HAP-1 (cell line): ENCODE measurements around the gene HIF1A.
"Not testable (repeated sequence)": the region's sequence is repeated elsewhere in the genome, so short reads cannot be mapped to it uniquely, and the experiment has no call there.

ENCODE experiments used
- DNase-seq, 2 experiments: peaks; one replicate each; pipeline ENCODE4 v3.0.0-alpha.2; 2016 to 2020; ENCODE audit warnings: low spot score in 2 of 2
- H3K27me3 ChIP-seq: fragments of 250-450 bp; sonication (Bioruptor Pico); 2 replicates; pipeline ENCODE4 v1.5.1; 2020; ENCODE audit warnings: low read depth, mild to moderate bottlenecking, moderate library complexity
- H3K36me3 ChIP-seq: fragments of 250-450 bp; sonication (Bioruptor Pico); replicated peaks from 2 replicates; pipeline ENCODE4 v1.5.1; 2020; ENCODE audit warnings: mild to moderate bottlenecking
- H3K4me1 ChIP-seq: fragments of 250-450 bp; sonication (Bioruptor Pico); 2 replicates; pipeline ENCODE4 v1.5.1; 2020; ENCODE audit warnings: mild to moderate bottlenecking
- H3K4me3 ChIP-seq: fragments of 250-450 bp; sonication (Bioruptor Pico); 2 replicates; pipeline ENCODE4 v1.5.1; 2020; ENCODE audit warnings: mild to moderate bottlenecking, moderate library complexity
- H3K9me3 ChIP-seq: fragments of 250-450 bp; sonication (Bioruptor Pico); 2 replicates; pipeline ENCODE4 v1.5.1; 2020; ENCODE audit warnings: mild to moderate bottlenecking, moderate library complexity
- in situ Hi-C: fragments of 300-500 bp; cut with MboI; formaldehyde crosslinking; loops from 3 replicates; pipeline ENCODE4 v1.14.3; 2020; ENCODE audit warnings: low sequenced_read_pairs, inconsistent platforms, mixed read lengths

The HIF1A gene

GRCh38 chr14:61750708-61751474 is 55.6 kb downstream of the HIF1A start:
- Histone ChIP-seq H3K4me1 (peaks cover 11% of the 10 kb centered on the region), H3K36me3 (peaks cover 18% of the 10 kb centered on the region), H3K27me3 (no peaks in the 10 kb centered on the region), H3K9me3 (no peaks in the 10 kb centered on the region), H3K4me3 (peak overlapping the region; percentile 35)
- DNase-seq: peak; percentile 57 to 84
- in situ Hi-C loops: no loop called here

GRCh38 chr14:61751475-61751989 is 56.2 kb downstream of the HIF1A start:
- DNase-seq: peak in 1 of 2 experiments; percentile 49
- Histone ChIP-seq H3K9me3 (no peaks in the 10 kb centered on the region), H3K4me1 (peaks cover 11% of the 10 kb centered on the region), H3K27me3 (no peaks in the 10 kb centered on the region), H3K4me3 (peak overlapping the region; percentile 35), H3K36me3 (peaks cover 16% of the 10 kb centered on the region)
- in situ Hi-C loops: no loop called here

- Histone ChIP-seq H3K4me1 (peaks cover 11% of the 10 kb centered on the region), H3K4me3 (no peak overlapping the region), H3K36me3 (peaks cover 5% of the 10 kb centered on the region), H3K27me3 (no peaks in the 10 kb centered on the region), H3K9me3 (no peaks in the 10 kb centered on the region)
- no peak for DNase-seq
- in situ Hi-C loops: no loop called here
Observed at GRCh38 chr14:61752626-61753025, 57.3 kb downstream of the HIF1A start.

- H3K36me3 ChIP-seq: no peaks in the 10 kb centered on the region
- H3K4me1 ChIP-seq: peaks cover 11% of the 10 kb centered on the region
- H3K4me3 ChIP-seq: no peak overlapping the region
- in situ Hi-C loops: no loop called here
- DNase-seq: no peak
- H3K27me3 ChIP-seq: no peaks in the 10 kb centered on the region
- no peaks in the 10 kb centered on the region for H3K9me3 ChIP-seq
Observed at GRCh38 chr14:61753631-61754030, 58.3 kb downstream of the HIF1A start.

GRCh38 chr14:61754627-61755381 is 59.5 kb downstream of the HIF1A start:
- Histone ChIP-seq H3K9me3 (no peaks in the 10 kb centered on the region), H3K27me3 (no peaks in the 10 kb centered on the region), H3K4me3 (no peak overlapping the region), H3K4me1 (peaks cover 7% of the 10 kb centered on the region), H3K36me3 (no peaks in the 10 kb centered on the region)
- in situ Hi-C loops: no loop called here
- DNase-seq: no peak

DNA sequence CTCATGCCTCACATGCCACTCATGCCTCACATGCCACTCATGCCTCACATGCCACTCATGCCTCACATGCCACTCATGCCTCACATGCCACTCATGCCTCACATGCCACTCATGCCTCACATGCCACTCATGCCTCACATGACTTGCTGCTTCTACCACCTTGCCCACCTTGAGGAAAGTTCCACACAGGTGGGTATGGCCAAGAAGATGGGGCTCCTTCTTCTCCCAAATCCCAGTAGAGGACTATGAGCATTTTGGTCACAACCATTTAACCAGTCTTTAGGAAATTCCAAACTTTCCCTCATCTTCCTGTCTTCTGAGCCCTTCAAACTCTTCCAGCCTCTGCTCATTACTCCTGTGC is 60.0 kb downstream of the HIF1A start:
- H3K9me3 ChIP-seq, H3K27me3 ChIP-seq, H3K4me1 ChIP-seq, DNase-seq, H3K4me3 ChIP-seq, H3K36me3 ChIP-seq, in situ Hi-C loops: not testable (repeated sequence)

DNA sequence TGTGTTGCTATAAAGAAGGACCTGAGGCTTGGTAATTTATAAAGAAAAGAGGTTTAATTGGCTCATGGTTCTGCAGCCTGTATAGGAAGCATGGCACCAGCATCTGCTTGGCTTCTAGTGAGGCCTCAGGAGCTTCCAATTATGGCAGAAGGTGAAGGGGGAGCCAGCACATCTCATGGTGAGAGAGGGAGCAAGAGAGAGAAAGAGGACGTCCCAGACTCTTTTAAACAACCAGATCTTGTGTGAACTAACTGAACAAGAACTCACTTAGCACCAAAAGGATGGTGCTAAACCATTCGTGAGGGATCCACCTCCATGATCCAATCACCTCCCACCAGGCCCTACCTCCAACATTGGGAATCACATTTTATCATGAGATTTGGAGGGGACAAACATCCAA is 60.8 kb downstream of the HIF1A start:
- no peaks in the 10 kb centered on the region for H3K9me3 ChIP-seq
- no peaks in the 10 kb centered on the region; the same call in 1 of the 2 replicates for H3K4me1 ChIP-seq
- in situ Hi-C loops: no loop called here
- H3K27me3 ChIP-seq: no peaks in the 10 kb centered on the region
- no peaks in the 10 kb centered on the region for H3K36me3 ChIP-seq
- H3K4me3 ChIP-seq: no peak overlapping the region
- DNase-seq: no peak

DNA sequence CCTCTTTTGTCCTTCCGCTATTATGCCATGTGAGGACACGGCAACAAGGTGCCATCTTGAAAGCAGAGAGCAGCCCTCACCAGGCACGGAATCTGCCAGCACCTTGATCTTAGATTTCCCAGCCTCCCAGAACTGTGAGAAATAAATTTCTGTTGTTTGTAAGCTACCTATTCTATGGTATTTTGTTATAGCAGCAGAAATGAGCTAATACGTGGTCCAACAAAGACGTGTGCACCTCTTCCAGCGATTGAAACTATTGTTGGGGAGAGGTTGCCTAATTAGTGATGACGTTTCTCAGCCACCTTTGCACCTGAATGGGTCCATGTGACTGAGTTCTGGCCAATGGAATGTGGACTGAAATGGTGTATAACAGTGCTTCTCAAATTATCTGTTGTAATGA is 64.6 kb downstream of the HIF1A start:
- Histone ChIP-seq H3K36me3 (no peaks in the 10 kb centered on the region), H3K9me3 (no peaks in the 10 kb centered on the region), H3K27me3 (no peaks in the 10 kb centered on the region), H3K4me3 (no peak overlapping the region), H3K4me1 (peaks cover 4% of the 10 kb centered on the region; the same call in 1 of the 2 replicates)
- in situ Hi-C loops: no loop called here
- no peak for DNase-seq

- DNase-seq: no peak
- H3K36me3 ChIP-seq: no peaks in the 10 kb centered on the region
- in situ Hi-C loops: no loop called here
Observed at GRCh38 chr14:61761557-61761956, 66.2 kb downstream of the HIF1A start.

GRCh38 chr14:61761959-61762786 is 66.9 kb downstream of the HIF1A start, which contains the start of gene SNAPC1:
Gene SNAPC1, plus strand, starts transcription at chr14:61762420. Its CDS starts 41 bp downstream, at chr14:61762461.
- in situ Hi-C loops: no loop called here
- peak; percentile 94 to 97 for DNase-seq
- H3K36me3 ChIP-seq: no peaks in the 10 kb centered on the region
- no peaks in the 10 kb centered on the region for H3K27me3 ChIP-seq
- peaks cover 14% of the 10 kb centered on the region for H3K4me1 ChIP-seq
- peak within 1 kb of the TSS; percentile 58 for H3K4me3 ChIP-seq
- H3K9me3 ChIP-seq: no peaks in the 10 kb centered on the region

More at GRCh38 chr14:61761557-61761956, 66.2 kb downstream of the HIF1A start:
- Histone ChIP-seq H3K9me3 (no peaks in the 10 kb centered on the region), H3K27me3 (no peaks in the 10 kb centered on the region), H3K4me1 (peaks cover 13% of the 10 kb centered on the region), H3K4me3 (peak overlapping the region; percentile 58)

- H3K4me1 ChIP-seq: peaks cover 14% of the 10 kb centered on the region
- no peaks in the 10 kb centered on the region for H3K9me3 ChIP-seq
- peak overlapping the region; percentile 58 for H3K4me3 ChIP-seq
- no peaks in the 10 kb centered on the region for H3K27me3 ChIP-seq
- DNase-seq: peak; percentile 30 to 69
- in situ Hi-C loops: no loop called here
- peaks cover 11% of the 10 kb centered on the region for H3K36me3 ChIP-seq
Observed at GRCh38 chr14:61764342-61765122, 69.2 kb downstream of the HIF1A start.

DNA sequence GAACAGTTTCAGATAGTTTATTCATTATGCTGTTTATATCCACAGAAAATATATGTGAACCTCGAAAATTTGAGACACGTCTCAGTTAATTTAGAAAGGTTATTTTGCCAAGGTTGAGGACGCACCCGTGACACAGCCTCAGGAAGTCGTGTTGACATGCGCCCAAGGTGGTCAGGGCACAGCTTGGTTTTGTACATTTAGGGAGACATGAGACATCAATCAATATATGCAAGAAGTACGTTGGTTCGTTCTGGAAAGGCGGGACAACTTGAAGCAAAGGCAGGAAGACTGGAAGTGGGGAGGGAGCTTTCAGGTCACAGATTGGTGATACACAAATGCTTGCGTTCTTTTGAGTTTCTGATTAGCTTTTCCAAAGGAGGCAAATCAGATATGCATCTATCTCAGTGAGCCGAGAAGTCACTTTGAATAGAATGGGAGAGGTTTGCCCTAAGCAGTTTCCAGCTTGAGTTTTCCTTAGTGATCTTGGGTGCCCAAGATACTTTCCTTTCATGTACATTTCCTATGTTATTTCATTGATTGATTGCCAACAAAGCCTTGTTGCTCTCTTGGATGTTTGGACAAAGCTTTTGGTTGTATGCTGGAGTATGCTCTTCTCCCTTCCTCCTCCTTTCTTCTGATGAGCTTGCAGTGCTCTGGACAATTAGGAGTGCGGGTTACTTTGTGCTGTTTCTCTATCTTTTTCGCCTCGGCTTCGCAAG is 70.1 kb downstream of the HIF1A start:
- Histone ChIP-seq H3K4me3 (peak overlapping the region; percentile 58), H3K36me3 (peaks cover 18% of the 10 kb centered on the region), H3K9me3 (no peaks in the 10 kb centered on the region), H3K4me1 (peaks cover 14% of the 10 kb centered on the region), H3K27me3 (no peaks in the 10 kb centered on the region)
- DNase-seq: peak; percentile 55 to 80
- in situ Hi-C loops: no loop called here
